ENCODE results near the gene GPATCH11.

GRCh38 chr2:37096568-37096967, 12.2 kb downstream of the GPATCH11 start:
- TF ChIP-seq CTCF (conservative IDR thresholded peaks at IDR 0.05; ENCODE audit: low read depth, low read length), result no peak
- no peak for TF ChIP-seq EZH2 (IDR thresholded peaks at IDR 0.05; ENCODE audit: low read length, unreplicated experiment)
- no peak for TF ChIP-seq EZH2phosphoT487 (IDR thresholded peaks at IDR 0.05; ENCODE audit: borderline replicate concordance, low read length)
